Sigmoid colon (tissue), 4 donors: ENCODE results near the gene MKRN1.
"Not testable (repeated sequence)": the region's sequence is repeated elsewhere in the genome, so short reads cannot be mapped to it uniquely, and the experiment has no call there.

ENCODE experiments used
- EP300 ChIP-seq, 4 donors: sonication (generic); formaldehyde crosslinking; IDR thresholded peaks; one replicate each; pipeline ENCODE4 v1.6.1; 2017; ENCODE audit warnings: antibody characterized with exemption in 4 of 4
- POLR2A ChIP-seq, 2 donors: fragments of 450-650 bp; IDR thresholded peaks; one replicate each; pipeline ENCODE4 v1.6.1; 2016; ENCODE audit warnings: antibody characterized with exemption in 2 of 2, mild to moderate bottlenecking in 2 of 2, moderate library complexity in 2 of 2
- TF ChIP-seq, protein P1 (sequence below), 4 experiments: fragments of 450-650 bp in 3 of 4; fragments of 200-600 bp in 1 of 4; IDR thresholded peaks; one replicate each; pipeline ENCODE4 v1.5.1; 2016 to 2019; ENCODE audit warnings: antibody characterized with exemption in 4 of 4, mild to moderate bottlenecking in 3 of 4, moderate library complexity in 2 of 4

DNA sequence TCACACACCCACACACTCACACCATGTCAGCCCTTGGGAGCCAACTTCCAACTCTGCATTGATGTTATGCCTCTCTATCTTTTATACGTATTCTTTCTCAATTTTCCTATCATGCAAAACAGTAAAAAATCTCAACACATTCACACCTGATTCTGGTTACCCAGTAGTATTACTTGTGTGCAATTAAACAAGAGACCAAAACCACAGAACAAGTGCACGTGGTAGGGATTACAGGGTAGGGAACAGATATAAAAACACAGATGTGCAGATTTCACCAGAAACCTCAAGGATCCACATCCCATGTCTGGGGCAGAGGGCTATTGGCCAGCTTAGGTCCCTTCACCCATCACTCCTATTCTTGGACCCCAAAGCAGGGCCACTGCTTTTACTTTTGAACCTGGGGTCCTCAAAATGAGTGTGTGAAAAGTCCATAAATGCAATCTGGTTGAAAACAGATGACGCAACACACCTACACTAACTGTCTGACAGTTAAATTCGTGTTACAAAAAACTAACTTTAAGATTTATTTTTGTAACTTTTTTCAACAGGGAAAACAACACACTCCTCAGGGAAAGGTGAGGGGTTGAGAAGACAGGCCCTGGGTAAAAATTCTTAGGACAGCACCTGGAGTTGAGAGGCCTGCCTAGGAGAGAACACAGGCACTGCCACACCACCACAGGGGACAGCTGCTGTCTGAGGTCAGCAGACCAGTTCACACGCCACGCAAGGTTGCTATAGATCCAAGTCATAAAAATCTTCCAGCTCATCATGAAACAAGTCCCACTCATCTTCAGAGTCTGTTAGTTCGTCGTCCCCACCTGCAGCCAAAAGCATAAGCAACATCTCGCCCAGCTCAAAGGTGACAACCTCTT, 25.3 kb downstream of the MKRN1 start:
- TF ChIP-seq, protein P1, sequence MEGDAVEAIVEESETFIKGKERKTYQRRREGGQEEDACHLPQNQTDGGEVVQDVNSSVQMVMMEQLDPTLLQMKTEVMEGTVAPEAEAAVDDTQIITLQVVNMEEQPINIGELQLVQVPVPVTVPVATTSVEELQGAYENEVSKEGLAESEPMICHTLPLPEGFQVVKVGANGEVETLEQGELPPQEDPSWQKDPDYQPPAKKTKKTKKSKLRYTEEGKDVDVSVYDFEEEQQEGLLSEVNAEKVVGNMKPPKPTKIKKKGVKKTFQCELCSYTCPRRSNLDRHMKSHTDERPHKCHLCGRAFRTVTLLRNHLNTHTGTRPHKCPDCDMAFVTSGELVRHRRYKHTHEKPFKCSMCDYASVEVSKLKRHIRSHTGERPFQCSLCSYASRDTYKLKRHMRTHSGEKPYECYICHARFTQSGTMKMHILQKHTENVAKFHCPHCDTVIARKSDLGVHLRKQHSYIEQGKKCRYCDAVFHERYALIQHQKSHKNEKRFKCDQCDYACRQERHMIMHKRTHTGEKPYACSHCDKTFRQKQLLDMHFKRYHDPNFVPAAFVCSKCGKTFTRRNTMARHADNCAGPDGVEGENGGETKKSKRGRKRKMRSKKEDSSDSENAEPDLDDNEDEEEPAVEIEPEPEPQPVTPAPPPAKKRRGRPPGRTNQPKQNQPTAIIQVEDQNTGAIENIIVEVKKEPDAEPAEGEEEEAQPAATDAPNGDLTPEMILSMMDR (IDR thresholded peaks at IDR 0.05): not testable (repeated sequence)
- TF ChIP-seq POLR2A, EP300 (IDR thresholded peaks at IDR 0.05): not testable (repeated sequence)
